Vagina (tissue), 2 donors: ENCODE data around the gene FABP1. TPM values are rescaled to one million over a fixed set of nuclear protein-coding genes. Genes with fewer than 3 reads are reported as not detected.

Experiments used
- DNase-seq, 2 donors: peaks; one replicate each; pipeline ENCODE4 v3.0.0-alpha.2; 2017; ENCODE audit errors: extremely low spot score in 2 of 2
- H3K27ac ChIP-seq: fragments of 200-600 bp; sonication (generic); one replicate; pipeline ENCODE4 v1.5.1; 2019
- H3K27me3 ChIP-seq: fragments of 200-600 bp; sonication (generic); one replicate; pipeline ENCODE4 v1.5.1; 2019
- H3K36me3 ChIP-seq, 2 donors: fragments of 200-600 bp; sonication (generic); one replicate each; pipeline ENCODE4 v1.5.1; 2017 to 2019
- H3K4me1 ChIP-seq: fragments of 200-600 bp; sonication (generic); one replicate; pipeline ENCODE4 v1.5.1; 2019
- H3K4me3 ChIP-seq, 2 donors: fragments of 200-600 bp; sonication (generic); 1 replicate in 1 of 2; 2 replicates in 1 of 2; pipeline ENCODE4 v1.5.1; 2016 to 2019
- H3K9me3 ChIP-seq: fragments of 200-600 bp; sonication (generic); one replicate; pipeline ENCODE4 v1.5.1; 2019
- POLR2A ChIP-seq, 2 donors: fragments of 450-650 bp; IDR thresholded peaks; one replicate each; pipeline ENCODE4 v1.6.1; 2017; ENCODE audit warnings: antibody characterized with exemption in 2 of 2, mild to moderate bottlenecking in 2 of 2, moderate library complexity in 2 of 2
- POLR2AphosphoS5 ChIP-seq, 2 donors: sonication (generic); formaldehyde crosslinking; IDR thresholded peaks; one replicate each; pipeline ENCODE4 v1.9.0; 2017; ENCODE audit warnings: antibody characterized with exemption in 2 of 2, mild to moderate bottlenecking in 2 of 2, low read depth in 1 of 2; ENCODE audit not compliant: insufficient read depth in 1 of 2
- intact Hi-C: fragments of 100-400 bp; cut with DNase I; formaldehyde crosslinking; loops from one replicate; pipeline ENCODE4 v1.15.1; 2023
- total RNA-seq: library from RNA; depleted of rRNA; stranded (reverse); fragments of >200 nt; gene quantifications from one replicate; pipeline ENCODE4 v1.2.3, GENCODE V29; 2016
- TF ChIP-seq, protein P1 (sequence below), 3 experiments: fragments of 450-650 bp in 2 of 3; fragments of 200-600 bp in 1 of 3; sonication (generic) in 1 of 3; IDR thresholded peaks; one replicate each; pipeline ENCODE4 v1.5.1; 2017 to 2019; ENCODE audit warnings: antibody characterized with exemption in 3 of 3, mild to moderate bottlenecking in 2 of 3, moderate library complexity in 2 of 3

FABP1 gene
- total RNA-seq, 1 donor from 2014 or later, result not detected

DNA sequence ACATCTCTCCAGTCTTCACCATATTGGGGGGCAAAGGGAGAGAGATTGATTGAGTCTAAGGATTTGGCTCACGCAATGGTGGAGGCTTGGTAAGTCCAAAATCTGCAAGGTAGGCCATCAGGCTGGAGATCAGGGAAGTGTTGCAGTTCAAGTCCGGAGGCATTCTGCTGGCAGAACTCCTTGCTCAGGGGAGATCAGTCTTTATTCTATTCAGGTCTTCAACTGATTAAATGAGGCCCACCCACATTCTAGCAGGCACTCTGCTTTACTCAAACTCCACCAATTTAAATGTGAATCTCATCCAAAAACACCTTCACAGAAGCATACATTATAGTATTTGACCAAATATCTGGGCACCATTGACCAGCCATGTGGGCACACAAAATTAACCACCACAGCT is 38.9 kb downstream of the FABP1 start:
- H3K27ac ChIP-seq, result no peak overlapping the region
- H3K27me3 ChIP-seq, result no peaks in the 10 kb centered on the region
- TF ChIP-seq POLR2AphosphoS5 (IDR thresholded peaks at IDR 0.05; ENCODE audit: insufficient read depth in 1 of 2, low read depth in 1 of 2) (no peak), POLR2A (IDR thresholded peaks at IDR 0.05) (no peak)
- TF ChIP-seq, protein P1, sequence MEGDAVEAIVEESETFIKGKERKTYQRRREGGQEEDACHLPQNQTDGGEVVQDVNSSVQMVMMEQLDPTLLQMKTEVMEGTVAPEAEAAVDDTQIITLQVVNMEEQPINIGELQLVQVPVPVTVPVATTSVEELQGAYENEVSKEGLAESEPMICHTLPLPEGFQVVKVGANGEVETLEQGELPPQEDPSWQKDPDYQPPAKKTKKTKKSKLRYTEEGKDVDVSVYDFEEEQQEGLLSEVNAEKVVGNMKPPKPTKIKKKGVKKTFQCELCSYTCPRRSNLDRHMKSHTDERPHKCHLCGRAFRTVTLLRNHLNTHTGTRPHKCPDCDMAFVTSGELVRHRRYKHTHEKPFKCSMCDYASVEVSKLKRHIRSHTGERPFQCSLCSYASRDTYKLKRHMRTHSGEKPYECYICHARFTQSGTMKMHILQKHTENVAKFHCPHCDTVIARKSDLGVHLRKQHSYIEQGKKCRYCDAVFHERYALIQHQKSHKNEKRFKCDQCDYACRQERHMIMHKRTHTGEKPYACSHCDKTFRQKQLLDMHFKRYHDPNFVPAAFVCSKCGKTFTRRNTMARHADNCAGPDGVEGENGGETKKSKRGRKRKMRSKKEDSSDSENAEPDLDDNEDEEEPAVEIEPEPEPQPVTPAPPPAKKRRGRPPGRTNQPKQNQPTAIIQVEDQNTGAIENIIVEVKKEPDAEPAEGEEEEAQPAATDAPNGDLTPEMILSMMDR (IDR thresholded peaks at IDR 0.05), result no peak
- no peaks in the 10 kb centered on the region for H3K4me1 ChIP-seq
- DNase-seq, result no peak
- H3K36me3 ChIP-seq, result no peaks in the 10 kb centered on the region
- intact Hi-C loops, result no loop called here
- no peaks in the 10 kb centered on the region for H3K9me3 ChIP-seq
- no peak overlapping the region for H3K4me3 ChIP-seq

- no peaks in the 10 kb centered on the region for H3K27me3 ChIP-seq
- no peak for TF ChIP-seq POLR2AphosphoS5 (IDR thresholded peaks at IDR 0.05; ENCODE audit: insufficient read depth in 1 of 2, low read depth in 1 of 2)
- no peak for TF ChIP-seq POLR2A (IDR thresholded peaks at IDR 0.05)
- TF ChIP-seq, protein P1 (IDR thresholded peaks at IDR 0.05), result no peak
- no peak overlapping the region for H3K4me3 ChIP-seq
- H3K36me3 ChIP-seq, result no peaks in the 10 kb centered on the region
- no peak for DNase-seq
- H3K9me3 ChIP-seq, result no peaks in the 10 kb centered on the region
- H3K27ac ChIP-seq, result no peak overlapping the region
- intact Hi-C loops, result no loop called here
- no peaks in the 10 kb centered on the region for H3K4me1 ChIP-seq
Observed at GRCh38 chr2:88087763-88088162, 40.1 kb downstream of the FABP1 start.

DNA sequence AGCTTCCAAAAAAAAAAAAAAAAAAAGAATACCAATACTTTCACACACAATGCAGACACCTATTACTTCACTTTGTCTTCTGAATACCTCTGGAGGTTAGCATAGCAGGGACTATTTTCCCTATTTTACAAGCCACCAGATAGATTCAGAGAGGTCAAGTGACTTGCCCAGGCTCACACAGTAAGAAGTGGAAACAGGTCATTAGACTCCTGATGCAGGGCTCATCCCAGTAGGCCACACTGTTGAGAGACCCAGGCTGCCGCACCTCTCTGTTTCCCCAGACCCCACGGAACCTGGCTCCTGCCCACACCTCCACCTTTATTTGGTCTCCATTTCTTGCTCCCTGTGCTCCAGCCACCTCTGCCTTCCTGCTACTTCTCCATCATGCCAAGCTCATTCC is 40.8 kb downstream of the FABP1 start:
- no peak overlapping the region for H3K4me3 ChIP-seq
- intact Hi-C loops, result no loop called here
- no peaks in the 10 kb centered on the region for H3K9me3 ChIP-seq
- no peak for DNase-seq
- no peak overlapping the region for H3K27ac ChIP-seq
- no peaks in the 10 kb centered on the region for H3K27me3 ChIP-seq
- TF ChIP-seq POLR2A (IDR thresholded peaks at IDR 0.05) (no peak), POLR2AphosphoS5 (IDR thresholded peaks at IDR 0.05; ENCODE audit: insufficient read depth in 1 of 2, low read depth in 1 of 2) (no peak)
- TF ChIP-seq, protein P1 (IDR thresholded peaks at IDR 0.05), result no peak
- no peaks in the 10 kb centered on the region for H3K36me3 ChIP-seq
- no peaks in the 10 kb centered on the region for H3K4me1 ChIP-seq

- no peak for TF ChIP-seq POLR2AphosphoS5 (IDR thresholded peaks at IDR 0.05; ENCODE audit: insufficient read depth in 1 of 2, low read depth in 1 of 2)
- H3K4me1 ChIP-seq, result no peaks in the 10 kb centered on the region
- no peak for DNase-seq
- H3K27me3 ChIP-seq, result no peaks in the 10 kb centered on the region
- no peak overlapping the region for H3K4me3 ChIP-seq
- H3K27ac ChIP-seq, result no peak overlapping the region
- no peaks in the 10 kb centered on the region for H3K36me3 ChIP-seq
- H3K9me3 ChIP-seq, result no peaks in the 10 kb centered on the region
- intact Hi-C loops, result no loop called here
Observed at GRCh38 chr2:88086401-88086800, 41.5 kb downstream of the FABP1 start.

GRCh38 chr2:88085602-88086001 is 42.3 kb downstream of the FABP1 start:
- no peak for DNase-seq
- TF ChIP-seq, protein P1 (IDR thresholded peaks at IDR 0.05), result no peak
- TF ChIP-seq POLR2AphosphoS5 (IDR thresholded peaks at IDR 0.05; ENCODE audit: insufficient read depth in 1 of 2, low read depth in 1 of 2) (no peak), POLR2A (IDR thresholded peaks at IDR 0.05) (no peak)
- Histone ChIP-seq H3K9me3 (no peaks in the 10 kb centered on the region), H3K4me1 (no peaks in the 10 kb centered on the region), H3K27ac (no peak overlapping the region), H3K4me3 (no peak overlapping the region), H3K27me3 (no peaks in the 10 kb centered on the region), H3K36me3 (no peaks in the 10 kb centered on the region)
- intact Hi-C loops, result no loop called here

GRCh38 chr2:88085099-88085498 is 42.8 kb downstream of the FABP1 start:
- Histone ChIP-seq H3K36me3 (no peaks in the 10 kb centered on the region), H3K27me3 (no peaks in the 10 kb centered on the region), H3K4me1 (no peaks in the 10 kb centered on the region), H3K4me3 (no peak overlapping the region), H3K27ac (no peak overlapping the region), H3K9me3 (no peaks in the 10 kb centered on the region)
- DNase-seq, result no peak
- intact Hi-C loops, result no loop called here
- TF ChIP-seq POLR2A (IDR thresholded peaks at IDR 0.05) (no peak), POLR2AphosphoS5 (IDR thresholded peaks at IDR 0.05; ENCODE audit: insufficient read depth in 1 of 2, low read depth in 1 of 2) (no peak)
- TF ChIP-seq, protein P1 (IDR thresholded peaks at IDR 0.05), result no peak
